SKM-1 (cell line): ENCODE measurements around the gene ATPAF1.
"Not testable (repeated sequence)": the region's sequence is repeated elsewhere in the genome, so short reads cannot be mapped to it uniquely, and the experiment has no call there.

ENCODE experiments used
- DNase-seq: peaks from one replicate; lab custom pipeline; 2025; ENCODE audit not compliant: unreplicated experiment; lab: John Stamatoyannopoulos, UW

The ATPAF1 gene

DNA sequence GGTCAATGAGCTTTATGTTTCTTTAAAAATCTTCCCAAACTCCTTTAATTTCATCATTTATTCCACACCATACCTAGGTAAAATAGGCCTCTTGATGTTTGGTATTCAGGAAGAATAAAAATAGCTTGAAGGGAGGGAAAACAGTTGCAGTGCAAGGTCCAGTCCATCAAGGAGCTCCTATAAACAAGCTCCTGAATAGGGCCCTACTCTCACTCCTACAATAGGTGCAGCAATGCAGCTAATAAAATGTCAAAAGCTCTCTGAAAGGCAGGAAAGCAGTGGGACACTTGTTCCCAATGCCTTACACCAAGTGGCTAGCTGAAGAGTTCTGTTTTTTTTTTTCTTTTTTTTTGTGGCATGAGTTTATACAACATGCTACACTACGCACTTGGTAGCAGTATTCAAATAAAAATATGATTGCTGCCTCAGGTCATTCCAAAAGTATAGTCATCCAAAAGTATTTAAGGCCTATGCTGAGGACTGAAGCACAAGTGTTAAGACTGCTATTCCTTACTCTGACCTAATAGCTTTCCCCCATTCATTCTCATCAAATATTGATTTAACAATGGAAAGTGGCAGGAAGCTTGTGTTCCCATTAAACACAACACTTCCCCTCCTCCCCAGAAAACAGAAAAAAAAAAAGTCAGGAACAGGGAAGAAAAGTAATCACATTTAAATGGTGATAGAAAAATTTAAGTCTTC, 13.3 kb upstream of the ATPAF1 start:
- no peak for DNase-seq

DNA sequence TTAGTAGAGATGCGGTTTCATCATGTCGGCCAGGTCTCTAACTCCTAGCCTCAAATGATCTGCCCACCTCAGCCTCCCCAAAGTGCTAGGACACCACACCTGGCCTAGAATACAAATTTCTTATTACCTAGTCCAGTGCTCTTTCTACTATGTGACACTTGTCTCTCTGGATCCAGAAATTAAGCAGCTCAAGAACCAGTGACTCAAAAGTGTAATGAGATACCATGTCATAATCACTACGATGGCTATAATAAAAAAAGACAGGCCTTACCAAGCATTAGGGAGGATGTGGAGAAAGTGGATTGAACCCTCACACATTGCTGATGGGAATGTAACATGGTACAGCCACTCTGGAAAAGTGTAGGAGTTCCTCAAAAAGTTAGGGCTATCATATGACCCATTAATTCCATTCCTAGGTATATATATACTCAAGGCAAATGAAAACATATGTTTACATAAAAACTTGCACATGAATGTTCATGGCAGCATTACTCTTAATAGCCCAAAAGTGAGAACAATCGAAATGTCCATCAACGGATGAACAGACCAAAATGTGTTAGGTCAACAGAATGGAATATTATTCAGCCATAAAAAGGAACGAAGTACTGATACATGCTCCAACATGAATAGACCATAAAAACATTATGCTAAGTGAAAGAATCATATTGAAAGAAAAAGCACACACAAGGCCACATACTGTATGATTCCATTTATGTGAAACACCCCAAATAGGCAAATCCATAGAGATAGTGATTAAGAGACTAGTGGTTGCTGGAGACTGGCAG, 11.8 kb upstream of the ATPAF1 start:
- no peak for DNase-seq

DNA sequence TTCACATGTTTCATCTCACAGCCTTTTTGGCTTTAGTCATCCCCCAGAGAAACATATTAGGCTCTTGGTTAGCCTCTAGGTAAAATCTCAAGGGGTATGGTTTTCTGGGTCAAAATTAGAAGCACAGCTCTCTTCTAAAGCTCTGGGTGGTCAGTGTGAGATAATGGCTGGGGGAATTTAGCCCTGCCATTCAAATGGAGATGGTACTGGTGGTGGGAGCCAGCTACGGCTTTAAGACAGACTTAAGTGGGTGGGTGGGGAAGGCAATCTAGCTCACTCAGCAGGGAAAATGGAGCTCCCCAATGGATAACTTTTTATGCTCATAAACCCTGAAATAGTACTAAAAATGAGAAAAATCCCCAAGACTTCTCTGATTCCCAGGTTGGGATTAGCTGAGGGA, 9.2 kb upstream of the ATPAF1 start:
- no peak for DNase-seq

DNA sequence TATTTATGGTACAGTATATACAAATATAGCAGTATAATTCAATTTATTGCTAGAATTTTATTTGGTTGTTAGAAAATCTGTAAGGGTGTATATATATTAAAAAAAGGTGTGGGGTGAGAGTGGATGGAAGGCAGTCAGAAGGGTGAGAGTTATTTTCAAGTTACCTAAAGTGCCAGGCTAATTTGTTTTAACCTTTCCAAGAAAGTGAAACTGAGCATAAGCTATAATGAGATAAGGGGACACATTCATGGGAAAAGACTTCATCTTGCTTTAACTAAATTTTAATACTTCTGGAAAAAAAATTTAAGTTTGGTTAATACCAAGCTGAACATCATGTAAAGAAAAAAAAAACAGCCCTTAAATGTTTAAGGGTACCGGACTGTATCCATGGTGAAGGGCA, 8.4 kb upstream of the ATPAF1 start:
- no peak for DNase-seq

DNA sequence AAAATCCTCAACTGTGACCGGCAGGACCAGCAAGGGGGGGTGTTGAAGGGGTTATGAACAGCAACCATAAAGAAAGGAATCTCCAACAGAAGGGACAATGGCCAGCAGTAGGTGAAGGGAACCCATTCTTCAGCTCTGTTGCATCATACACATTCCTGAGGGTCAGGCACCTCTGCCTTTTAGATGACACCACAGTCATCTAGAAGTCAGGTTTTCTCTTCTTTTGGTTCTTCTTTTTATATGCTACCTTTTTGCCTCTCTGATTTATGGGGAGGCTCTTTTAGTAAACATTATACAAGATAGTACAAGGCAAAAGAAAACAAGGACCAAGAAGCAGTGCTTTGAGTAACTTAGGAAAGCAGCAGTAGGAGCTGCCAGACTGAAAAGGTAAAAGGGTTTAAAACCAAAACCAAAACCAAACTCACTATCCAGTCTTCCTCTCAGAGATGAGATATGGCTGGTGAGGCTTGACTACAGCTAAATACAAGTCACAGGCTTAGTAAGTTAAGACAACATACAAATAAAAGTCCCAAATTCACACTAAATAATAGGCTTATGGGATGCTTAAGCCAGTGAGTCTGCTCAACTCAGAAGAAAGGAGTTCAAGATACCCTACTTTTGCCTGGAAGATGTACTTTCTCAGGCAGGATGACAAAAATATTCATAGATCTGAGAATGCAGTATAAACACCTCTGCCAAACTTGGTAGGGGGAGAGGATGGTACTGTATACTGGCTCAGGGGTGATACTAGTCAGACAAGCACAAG, 7.6 kb upstream of the ATPAF1 start:
- no peak for DNase-seq

DNA sequence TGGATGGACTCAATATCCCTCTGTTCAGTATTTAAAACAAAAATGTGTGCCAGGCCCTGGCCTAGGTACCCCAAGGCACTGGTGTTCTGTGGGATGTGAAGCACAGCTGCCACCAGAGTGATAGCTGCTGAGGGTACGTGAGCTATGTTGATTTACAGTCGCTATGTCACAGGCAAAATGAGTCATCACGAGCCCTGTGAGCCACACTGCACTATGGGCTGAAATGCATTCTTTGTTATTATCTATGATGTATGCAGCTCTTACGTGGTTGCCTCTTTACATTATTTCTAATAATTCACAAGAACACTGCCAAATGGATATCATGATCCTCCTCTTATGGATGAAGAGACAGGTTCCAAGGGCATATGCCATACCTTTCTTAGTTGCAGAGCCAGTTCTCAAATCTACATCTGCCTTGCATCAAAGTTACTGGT, 5.6 kb upstream of the ATPAF1 start:
- DNase-seq, result no peak

DNA sequence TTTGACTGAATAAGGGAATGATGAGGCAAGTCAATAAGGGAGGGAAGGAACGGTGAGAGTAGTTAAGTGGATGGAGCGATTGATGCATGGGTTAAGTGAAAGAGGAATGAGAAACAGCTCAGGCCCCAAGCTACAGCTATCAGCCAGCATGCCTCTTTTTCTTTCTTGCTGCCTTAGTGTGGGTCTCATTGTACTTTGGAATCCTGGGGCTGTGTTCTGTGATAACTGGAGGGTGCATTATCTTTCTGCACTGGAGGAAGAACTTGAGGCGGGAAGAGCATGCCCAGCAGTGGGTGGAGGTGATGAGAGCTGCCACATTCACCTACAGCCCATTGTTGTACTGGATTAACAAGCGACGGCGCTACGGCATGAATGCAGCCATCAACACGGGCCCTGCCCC, 4.5 kb upstream of the ATPAF1 start:
- DNase-seq, result no peak

DNA sequence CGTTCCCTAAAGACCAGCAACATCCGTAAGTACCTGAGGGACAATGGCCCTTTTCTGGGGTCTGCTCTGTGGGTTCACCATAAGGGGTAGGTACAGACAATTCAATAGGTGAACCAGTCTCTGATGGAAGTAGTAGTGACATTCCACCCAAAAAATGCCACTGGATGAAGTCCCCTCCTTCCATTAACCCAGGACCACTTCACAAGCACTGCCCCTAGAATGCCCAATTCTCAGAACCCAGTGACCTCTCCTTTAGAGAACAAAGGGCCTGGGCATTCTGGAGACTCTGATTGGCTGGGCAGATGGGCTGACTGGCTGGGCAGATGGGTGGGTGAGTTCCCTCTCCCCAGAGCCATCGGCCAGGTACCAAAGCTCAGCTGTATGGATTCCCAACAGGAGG, 3.4 kb upstream of the ATPAF1 start, which contains the start of gene TEX38:
Gene TEX38 (plus strand): TSS at position 301 of the 400 bp plus-strand sequence. CDS start 81 bp downstream, at position 382.
- no peak for DNase-seq

DNA sequence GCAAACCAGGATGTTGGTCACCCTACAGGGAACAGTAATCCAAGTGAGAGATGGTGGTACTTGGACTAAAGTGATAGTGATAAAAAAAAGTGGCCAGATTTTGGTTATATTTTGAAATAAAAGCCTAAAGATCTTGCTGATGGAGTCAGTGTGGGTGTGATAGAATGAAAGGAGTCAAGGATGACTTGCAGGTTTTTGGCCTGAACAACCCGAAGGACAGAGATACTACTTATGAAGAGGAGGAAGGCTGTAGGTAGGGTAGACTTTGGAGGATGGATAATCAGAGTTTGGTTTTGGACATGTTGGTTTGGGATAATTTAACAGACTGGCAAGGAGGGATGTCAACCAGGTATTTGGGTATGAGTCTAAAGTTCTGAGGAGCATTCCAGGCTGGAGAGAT, 2.0 kb upstream of the ATPAF1 start:
- no peak for DNase-seq

DNA sequence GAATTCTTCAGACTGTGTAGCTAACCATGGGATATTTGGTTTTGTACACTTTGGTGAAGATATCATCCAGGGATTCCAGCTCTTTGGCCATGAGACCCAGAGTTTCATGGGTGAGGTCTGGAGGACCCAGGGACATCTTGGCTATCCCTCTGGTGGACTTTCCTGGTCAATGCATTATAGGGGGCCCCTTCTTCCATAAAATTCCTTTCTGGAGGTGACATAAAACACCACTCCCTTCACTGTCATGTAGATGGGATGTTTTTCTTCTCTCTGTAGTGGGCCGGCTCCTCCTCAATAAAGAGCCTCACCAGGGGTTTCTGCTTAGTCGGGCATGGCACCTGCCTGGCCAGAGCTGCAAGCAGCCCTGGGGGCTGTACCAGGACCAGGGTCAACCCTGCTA, 2.2 kb downstream of the ATPAF1 start:
- DNase-seq, result no peak

DNA sequence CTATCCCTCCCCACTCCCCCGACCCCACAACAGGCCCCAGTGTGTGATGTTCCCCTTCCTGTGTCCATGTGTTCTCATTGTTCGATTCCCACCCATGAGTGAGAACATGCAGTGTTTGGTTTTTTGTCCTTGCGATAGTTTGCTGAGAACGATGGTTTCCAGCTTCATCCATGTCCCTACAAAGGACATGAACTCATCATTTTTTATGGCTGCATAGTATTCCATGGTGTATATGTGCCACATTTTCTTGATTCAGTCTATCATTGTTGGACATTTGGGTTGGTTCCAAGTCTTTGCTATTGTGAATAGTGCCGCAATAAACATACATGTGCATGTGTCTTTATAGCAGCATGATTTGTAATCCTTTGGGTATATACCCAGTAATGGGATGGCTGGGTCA, 5.2 kb downstream of the ATPAF1 start:
- not testable (repeated sequence) for DNase-seq

DNA sequence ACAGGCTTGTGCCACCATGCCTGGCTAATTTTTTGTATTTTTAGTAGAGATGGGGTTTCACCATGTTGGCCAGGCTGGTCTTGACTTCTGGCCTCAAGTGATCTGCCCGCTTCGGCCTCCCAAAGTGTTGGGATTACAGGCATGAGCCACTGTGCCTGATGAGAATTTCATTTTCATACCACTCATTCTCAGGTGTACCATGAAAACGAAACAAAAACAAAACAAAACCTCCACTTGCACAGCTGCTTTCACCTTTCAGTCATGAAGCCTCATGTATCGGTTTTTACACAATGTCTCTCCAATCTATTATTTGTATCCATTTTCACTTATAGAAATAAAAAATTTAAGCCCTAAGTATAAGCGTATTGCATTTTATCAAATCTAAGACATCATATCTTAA, 8.0 kb downstream of the ATPAF1 start:
- DNase-seq, result not testable (repeated sequence)

DNA sequence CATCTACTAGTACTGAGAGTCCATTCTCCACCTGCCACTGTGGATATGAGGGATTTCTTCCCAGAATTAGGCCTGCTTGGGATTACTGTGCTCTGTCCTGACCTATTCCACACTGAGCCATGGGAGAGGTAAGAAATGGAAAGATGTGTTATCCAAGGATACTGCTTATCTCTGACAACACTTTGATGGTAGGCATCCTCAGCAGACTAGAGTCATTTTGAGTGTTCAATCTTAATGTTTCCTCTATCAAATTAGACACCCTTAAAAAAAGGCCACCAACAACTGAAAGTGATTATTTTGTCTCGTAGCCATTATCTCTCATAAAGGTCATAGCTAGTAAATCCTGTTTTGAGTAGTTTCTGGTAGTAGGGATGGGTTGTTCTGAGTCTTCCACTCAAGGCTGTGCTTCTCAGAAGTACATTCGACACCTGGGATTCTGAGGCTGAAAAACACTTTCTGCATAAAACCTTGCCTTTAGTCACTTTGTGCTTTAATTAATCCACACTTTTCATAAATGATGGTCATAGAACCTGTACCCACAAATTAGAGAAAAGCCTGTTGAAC, 8.8 kb downstream of the ATPAF1 start:
- no peak for DNase-seq

DNA sequence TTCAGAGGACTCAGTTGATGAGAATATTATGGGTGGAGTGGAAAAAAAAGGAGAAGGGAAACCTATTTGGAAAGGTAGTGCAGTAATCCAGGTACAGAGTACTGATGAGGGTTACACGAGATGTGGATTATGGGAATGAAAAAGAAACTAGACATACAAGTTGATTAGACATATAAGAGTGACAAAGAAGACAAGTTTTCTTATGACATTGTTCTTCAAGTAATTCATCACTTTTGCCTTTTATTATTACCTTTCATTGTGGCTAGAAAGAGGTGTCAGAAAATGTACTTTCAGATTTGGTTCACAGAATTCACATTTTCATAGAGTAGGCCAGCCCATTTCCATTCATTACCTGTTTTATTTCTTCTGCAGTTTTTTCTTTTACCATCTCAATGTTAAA, 10.4 kb downstream of the ATPAF1 start:
- no peak for DNase-seq

DNA sequence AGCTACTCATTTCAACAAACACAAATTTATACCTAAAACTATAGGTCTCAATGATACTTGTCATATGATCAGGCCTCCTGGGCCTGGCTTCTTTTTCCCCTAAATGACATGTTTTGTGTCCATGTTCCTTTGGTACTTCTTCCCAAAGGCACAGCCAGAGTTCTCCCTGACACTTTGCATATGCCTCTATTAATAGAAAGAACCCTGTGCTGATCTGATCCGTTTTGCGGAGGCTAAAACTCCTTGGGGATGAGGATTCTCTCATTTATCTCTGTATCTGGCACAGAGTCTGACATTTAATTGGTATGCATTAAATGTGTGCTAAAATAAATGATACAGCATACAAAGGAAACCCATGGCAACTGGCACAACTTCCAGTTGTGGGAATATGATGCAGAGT, 11.5 kb downstream of the ATPAF1 start:
- no peak for DNase-seq

DNA sequence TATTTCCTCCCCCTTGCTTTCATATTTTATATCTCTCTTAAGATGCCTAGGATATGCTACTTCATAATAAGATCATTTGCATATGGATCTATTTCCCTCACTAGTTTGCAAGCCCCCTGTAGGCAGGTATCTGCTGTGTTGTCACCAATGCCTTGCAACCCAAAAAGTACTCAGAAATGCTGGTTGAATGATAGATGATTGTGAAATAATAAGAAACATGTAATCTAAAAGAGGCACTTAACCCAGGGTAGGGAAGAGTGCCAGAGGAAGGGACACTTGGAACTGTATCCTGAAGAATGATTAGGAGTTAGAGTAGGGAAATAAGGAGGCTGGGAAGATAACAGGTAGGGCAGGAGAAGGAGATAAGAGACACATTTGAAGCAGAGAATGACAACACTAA, 12.3 kb downstream of the ATPAF1 start:
- DNase-seq, result no peak

DNA sequence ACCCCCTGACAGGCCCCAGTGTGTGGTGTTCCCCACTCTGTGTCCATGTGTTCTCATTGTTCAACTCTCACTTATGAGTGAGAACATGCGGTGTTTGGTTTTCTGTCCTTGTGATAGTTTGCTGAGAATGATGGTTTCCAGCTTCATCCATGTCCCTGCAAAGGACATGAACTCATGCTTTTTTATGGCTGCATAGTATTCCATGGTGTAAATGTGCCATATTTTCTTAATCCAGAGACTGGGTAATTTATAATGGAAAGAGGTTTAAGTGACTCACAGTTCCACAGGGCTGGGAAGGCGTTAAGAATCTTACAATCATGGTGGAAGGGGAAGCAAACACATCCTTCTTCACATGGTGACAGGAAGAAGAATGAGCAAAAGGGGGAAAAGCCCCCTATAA, 13.5 kb downstream of the ATPAF1 start:
- not testable (repeated sequence) for DNase-seq

DNA sequence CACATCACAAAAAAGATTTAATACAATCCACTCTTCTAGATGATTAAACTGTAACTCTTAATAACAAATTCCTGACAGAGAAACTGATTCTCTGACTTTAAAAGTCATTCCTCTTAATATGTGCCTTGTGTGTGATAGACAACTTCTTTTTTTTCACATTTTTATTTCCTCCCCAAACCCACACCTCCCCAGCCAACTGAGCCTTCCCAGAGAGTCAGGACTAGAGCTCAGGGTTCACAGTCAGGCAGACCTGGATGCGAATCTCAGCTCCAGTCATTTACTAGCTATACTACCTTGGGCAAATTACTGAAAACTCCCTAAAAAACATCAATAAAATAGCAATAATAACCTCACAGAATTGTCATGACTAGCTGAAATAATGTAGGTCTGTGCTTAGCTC, 14.2 kb downstream of the ATPAF1 start:
- DNase-seq, result no peak

DNA sequence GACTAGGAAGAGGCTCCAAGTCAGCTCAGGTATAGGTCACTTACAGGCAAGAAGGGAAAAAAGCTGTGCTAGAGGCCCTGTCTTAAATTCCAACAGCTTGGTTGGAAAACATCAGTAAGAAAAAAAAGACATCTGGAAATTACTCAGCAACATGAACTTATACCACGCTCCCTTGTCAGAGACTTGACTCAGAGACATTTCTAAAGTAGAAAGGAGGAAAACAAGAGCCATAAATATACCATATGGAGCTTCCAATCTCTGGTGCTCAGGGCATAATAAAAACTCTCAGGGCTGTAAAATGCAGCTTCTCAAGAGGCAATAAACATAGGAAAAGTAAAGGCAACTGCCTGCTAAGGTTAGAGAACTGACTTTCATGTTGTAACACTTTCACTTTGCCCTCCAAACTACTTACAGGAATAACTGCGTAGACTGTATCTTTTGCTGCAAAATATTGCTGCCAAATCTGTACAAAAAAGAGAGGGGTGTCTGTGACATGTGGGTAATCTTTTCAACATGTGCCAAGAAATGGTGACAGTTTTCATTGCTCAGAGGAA, 14.7 kb downstream of the ATPAF1 start:
- no peak for DNase-seq

DNA sequence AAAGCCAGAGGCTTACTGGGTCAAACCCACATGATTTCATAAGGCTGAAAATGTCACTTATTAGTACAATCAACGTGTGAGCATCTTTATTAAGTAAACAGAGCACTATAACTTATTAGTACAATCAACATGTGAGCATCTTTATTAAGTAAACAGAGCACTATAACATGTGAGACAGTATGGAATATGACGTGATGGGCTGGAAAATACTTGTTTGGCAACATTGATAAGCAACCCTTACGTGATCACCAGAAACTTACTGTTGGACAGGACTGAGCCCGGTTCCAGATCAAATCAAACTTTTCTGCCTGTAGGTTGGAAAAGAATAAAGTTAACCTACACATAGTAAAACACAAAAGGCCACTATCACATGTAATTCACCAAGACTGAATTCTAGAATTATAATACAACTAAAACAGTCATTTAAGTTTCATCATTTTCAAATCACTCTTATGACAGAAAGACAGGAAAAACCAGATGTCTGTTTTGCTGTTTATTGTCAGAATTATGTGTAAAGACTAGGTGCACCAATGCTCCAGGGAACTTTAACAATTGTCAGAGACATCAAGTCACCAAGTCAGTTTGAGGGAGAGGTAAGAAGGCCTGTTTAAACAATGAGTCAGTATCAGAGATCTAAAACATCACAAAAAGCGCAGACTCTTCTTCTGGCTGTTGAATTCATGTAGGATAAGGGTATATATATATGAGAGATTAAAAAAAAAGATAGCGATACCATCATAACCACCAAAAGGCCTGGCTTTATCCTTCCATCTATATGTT, 15.7 kb downstream of the ATPAF1 start:
- no peak for DNase-seq
